T-helper 17 cell (primary cell): ENCODE measurements around the gene PCDHA8. TPM values are rescaled to one million over a fixed set of nuclear protein-coding genes. Genes with fewer than 3 reads are reported as not detected.
"Not testable (repeated sequence)": the region's sequence is repeated elsewhere in the genome, so short reads cannot be mapped to it uniquely, and the experiment has no call there.

Source experiments
- ATAC-seq: fragments of 150-1000 bp; cut with Tn5 transposase; 2 replicates; pipeline ENCODE4 v1.10.0; 2021; ENCODE audit warnings: mild to moderate bottlenecking, moderate library complexity
- DNase-seq, 3 donors: peaks; one replicate each; pipeline versions ENCODE4 v3.0.0 to v3.0.0-alpha.2; 2020 to 2021
- H3K9me3 ChIP-seq: one replicate; pipeline ENCODE4 v1.7.0; 2013; ENCODE audit warnings: low read length, mild to moderate bottlenecking; ENCODE audit not compliant: control insufficient read depth, poor library complexity, severe bottlenecking
- H3K27ac Mint-ChIP-seq: one replicate; pipeline ENCODE4 v1.8.0; 2022; ENCODE audit warnings: mild to moderate bottlenecking, moderate library complexity, mixed read lengths
- H3K27me3 Mint-ChIP-seq: one replicate; pipeline ENCODE4 v1.8.0; 2022; ENCODE audit warnings: mixed read lengths
- H3K36me3 Mint-ChIP-seq: one replicate; pipeline ENCODE4 v1.8.0; 2022; ENCODE audit warnings: low read depth, mixed read lengths
- H3K4me1 Mint-ChIP-seq: one replicate; pipeline ENCODE4 v1.8.0; 2022; ENCODE audit warnings: mild to moderate bottlenecking, mixed read lengths
- H3K4me3 Mint-ChIP-seq: one replicate; pipeline ENCODE4 v1.8.0; 2022; ENCODE audit warnings: mild to moderate bottlenecking, moderate library complexity, mixed read lengths
- total RNA-seq, 4 donors: library from RNA in 2 of 4; stranded (reverse) in 2 of 4; gene quantifications; one replicate each; pipeline ENCODE4 v1.2.3 and lab custom pipeline; 2022 to 2026

The PCDHA8 gene, protein sequence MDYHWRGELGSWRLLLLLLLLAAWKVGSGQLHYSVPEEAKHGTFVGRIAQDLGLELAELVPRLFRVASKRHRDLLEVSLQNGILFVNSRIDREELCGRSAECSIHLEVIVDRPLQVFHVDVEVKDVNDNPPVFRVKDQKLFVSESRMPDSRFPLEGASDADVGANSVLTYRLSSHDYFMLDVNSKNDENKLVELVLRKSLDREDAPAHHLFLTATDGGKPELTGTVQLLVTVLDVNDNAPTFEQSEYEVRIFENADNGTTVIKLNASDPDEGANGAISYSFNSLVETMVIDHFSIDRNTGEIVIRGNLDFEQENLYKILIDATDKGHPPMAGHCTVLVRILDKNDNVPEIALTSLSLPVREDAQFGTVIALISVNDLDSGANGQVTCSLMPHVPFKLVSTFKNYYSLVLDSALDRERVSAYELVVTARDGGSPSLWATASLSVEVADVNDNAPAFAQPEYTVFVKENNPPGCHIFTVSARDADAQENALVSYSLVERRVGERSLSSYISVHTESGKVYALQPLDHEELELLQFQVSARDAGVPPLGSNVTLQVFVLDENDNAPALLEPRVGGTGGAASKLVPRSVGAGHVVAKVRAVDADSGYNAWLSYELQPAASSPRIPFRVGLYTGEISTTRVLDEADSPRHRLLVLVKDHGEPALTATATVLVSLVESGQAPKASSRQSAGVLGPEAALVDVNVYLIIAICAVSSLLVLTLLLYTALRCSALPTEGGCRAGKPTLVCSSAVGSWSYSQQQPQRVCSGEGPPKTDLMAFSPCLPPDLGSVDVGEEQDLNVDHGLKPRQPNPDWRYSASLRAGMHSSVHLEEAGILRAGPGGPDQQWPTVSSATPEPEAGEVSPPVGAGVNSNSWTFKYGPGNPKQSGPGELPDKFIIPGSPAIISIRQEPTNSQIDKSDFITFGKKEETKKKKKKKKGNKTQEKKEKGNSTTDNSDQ
- total RNA-seq (not detected), total RNA-seq (lab: John Stamatoyannopoulos, UW) (0 reads per million in 2 donors)

DNA sequence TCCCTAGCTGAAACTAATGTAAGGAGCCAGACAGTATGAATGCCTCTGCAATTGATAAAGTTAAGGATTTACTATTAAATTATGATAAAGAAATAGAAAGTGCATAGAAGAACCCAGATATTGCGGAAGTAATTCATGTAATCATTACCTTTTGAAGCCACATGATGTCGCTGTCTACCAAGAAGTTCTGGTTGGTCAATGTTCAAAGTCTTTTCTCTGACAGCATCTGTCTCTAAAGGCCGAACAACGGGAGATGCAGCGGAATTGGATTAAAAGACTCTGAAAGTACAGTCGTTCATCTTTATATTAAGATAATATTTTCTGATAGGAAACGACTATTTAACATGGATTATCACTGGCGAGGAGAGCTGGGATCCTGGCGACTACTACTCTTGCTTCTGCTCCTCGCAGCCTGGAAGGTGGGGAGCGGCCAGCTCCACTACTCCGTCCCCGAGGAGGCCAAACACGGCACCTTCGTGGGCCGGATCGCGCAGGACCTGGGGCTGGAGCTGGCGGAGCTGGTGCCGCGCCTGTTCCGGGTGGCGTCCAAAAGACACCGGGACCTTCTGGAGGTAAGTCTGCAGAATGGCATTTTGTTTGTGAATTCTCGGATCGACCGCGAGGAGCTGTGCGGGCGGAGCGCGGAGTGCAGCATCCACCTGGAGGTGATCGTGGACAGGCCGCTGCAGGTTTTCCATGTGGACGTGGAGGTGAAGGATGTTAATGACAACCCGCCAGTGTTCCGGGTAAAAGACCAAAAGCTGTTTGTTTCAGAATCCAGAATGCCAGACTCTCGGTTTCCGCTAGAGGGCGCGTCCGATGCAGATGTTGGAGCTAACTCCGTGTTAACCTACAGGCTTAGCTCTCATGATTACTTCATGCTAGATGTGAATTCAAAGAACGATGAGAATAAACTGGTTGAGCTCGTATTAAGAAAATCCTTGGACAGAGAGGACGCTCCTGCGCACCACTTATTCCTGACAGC lies at the start of gene PCDHA8:
Gene PCDHA8 (plus strand): TSS at position 210 of the 985 bp plus-strand sequence. CDS start 135 bp downstream, at position 345.
- H3K9me3 ChIP-seq, result no peaks in the 10 kb centered on the region
- H3K27ac Mint-ChIP-seq, result no peak within 1 kb of the TSS
- H3K27me3 Mint-ChIP-seq, result no peaks in the 10 kb centered on the region
- H3K36me3 Mint-ChIP-seq, result no peaks in the 10 kb centered on the region
- DNase-seq, result no peak
- ATAC-seq, result no peak
- no peak within 1 kb of the TSS for H3K4me3 Mint-ChIP-seq
- H3K4me1 Mint-ChIP-seq, result no peaks in the 10 kb centered on the region

DNA sequence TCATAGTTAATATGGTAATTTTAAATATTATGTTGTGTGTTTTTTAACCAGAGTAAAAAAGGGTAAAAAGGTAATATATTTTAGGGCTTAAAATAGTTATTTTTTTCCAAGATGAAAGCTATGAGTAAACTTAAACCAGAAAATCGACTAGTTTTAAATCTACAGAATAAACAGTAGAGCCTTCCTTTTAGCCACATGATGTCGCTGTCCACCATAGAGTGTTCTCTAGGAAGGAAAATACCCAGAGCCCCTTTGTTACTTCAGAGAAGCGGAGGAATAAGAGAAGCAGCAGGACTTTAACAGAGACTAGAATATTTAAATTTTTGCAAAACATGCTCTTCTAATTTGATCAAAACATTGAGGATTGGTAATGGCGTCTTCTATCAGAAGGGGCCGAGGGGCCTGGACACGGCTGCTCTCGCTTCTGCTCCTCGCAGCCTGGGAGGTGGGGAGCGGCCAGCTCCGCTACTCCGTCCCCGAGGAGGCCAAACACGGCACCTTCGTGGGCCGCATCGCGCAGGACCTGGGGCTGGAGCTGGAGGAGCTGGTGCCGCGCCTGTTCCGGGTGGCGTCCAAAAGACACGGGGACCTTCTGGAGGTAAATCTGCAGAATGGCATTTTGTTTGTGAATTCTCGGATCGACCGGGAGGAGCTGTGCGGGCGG lies 46.3 kb upstream of the PCDHA8 start, which contains the start of gene PCDHA2:
Gene PCDHA2 (plus strand): TSS at position 258 of the 664 bp plus-strand sequence.
- DNase-seq (no peak), ATAC-seq (no peak)
- H3K4me1 Mint-ChIP-seq, result no peaks in the 10 kb centered on the region

DNA sequence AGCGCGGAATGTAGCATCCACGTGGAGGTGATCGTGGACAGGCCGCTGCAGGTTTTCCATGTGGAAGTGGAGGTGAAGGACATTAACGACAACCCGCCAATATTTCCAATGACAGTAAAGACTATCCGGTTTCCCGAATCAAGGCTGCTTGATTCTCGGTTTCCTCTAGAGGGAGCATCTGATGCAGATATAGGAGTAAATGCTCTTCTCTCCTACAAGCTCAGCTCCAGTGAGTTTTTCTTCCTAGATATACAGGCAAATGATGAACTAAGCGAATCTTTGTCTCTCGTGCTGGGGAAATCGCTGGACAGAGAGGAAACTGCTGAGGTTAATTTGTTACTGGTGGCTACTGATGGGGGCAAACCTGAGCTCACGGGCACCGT lies 45.7 kb upstream of the PCDHA8 start:
- no peak overlapping the region for H3K27ac Mint-ChIP-seq
- H3K36me3 Mint-ChIP-seq, result no peaks in the 10 kb centered on the region
- no peaks in the 10 kb centered on the region for H3K4me1 Mint-ChIP-seq
- ATAC-seq, result no peak
- peaks cover 11% of the 10 kb centered on the region for H3K27me3 Mint-ChIP-seq
- H3K9me3 ChIP-seq, result peaks cover 2% of the 10 kb centered on the region
- no peak for DNase-seq
- H3K4me3 Mint-ChIP-seq, result no peak overlapping the region

More for the DNA sequence above, 46.3 kb upstream of the PCDHA8 start, which contains the start of gene PCDHA2:
- H3K4me3 Mint-ChIP-seq, result no peak within 1 kb of the TSS
- no peaks in the 10 kb centered on the region for H3K36me3 Mint-ChIP-seq
- H3K27me3 Mint-ChIP-seq, result peaks cover 13% of the 10 kb centered on the region
- peaks cover 2% of the 10 kb centered on the region for H3K9me3 ChIP-seq
- no peak within 1 kb of the TSS for H3K27ac Mint-ChIP-seq

DNA sequence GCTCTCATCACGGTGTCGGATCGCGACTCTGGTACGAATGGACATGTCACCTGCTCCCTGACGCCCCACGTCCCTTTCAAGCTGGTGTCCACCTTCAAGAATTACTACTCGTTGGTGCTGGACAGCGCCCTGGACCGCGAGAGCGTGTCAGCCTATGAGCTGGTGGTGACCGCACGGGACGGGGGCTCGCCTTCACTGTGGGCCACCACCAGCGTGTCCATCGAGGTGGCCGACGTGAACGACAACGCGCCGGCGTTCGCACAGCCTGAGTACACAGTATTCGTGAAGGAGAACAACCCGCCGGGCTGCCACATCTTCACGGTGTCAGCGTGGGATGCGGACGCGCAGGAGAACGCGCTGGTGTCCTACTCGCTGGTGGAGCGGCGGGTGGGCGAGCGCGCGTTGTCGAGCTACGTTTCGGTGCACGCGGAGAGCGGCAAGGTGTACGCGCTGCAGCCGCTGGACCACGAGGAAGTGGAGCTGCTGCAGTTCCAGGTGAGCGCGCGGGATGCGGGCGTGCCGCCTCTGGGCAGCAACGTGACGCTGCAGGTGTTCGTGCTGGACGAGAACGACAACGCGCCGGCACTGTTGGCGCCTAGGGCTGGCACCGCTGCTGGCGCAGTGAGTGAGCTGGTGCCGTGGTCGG lies 44.8 kb upstream of the PCDHA8 start:
- Mint-ChIP-seq H3K27ac (peak overlapping the region; percentile 42), H3K27me3 (peaks cover 11% of the 10 kb centered on the region)
- not testable (repeated sequence) for H3K4me1 Mint-ChIP-seq, H3K4me3 Mint-ChIP-seq, H3K36me3 Mint-ChIP-seq, DNase-seq, H3K9me3 ChIP-seq, ATAC-seq

DNA sequence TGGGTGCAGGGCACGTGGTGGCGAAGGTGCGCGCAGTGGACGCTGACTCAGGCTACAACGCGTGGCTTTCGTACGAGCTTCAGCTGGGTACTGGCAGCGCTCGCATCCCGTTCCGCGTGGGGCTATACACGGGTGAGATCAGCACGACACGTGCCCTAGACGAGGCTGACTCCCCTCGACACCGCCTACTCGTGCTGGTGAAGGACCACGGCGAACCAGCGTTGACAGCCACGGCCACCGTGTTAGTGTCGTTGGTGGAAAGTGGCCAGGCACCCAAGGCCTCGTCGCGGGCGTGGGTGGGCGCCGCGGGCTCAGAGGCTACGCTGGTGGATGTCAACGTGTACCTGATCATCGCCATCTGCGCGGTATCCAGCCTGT lies 44.3 kb upstream of the PCDHA8 start:
- H3K9me3 ChIP-seq, result peaks cover 2% of the 10 kb centered on the region
- ATAC-seq (no peak), DNase-seq (no peak)
- no peaks in the 10 kb centered on the region for H3K36me3 Mint-ChIP-seq
- peaks cover 11% of the 10 kb centered on the region for H3K27me3 Mint-ChIP-seq
- H3K27ac Mint-ChIP-seq, result no peak overlapping the region
- H3K4me1 Mint-ChIP-seq, result no peaks in the 10 kb centered on the region
- no peak overlapping the region for H3K4me3 Mint-ChIP-seq

DNA sequence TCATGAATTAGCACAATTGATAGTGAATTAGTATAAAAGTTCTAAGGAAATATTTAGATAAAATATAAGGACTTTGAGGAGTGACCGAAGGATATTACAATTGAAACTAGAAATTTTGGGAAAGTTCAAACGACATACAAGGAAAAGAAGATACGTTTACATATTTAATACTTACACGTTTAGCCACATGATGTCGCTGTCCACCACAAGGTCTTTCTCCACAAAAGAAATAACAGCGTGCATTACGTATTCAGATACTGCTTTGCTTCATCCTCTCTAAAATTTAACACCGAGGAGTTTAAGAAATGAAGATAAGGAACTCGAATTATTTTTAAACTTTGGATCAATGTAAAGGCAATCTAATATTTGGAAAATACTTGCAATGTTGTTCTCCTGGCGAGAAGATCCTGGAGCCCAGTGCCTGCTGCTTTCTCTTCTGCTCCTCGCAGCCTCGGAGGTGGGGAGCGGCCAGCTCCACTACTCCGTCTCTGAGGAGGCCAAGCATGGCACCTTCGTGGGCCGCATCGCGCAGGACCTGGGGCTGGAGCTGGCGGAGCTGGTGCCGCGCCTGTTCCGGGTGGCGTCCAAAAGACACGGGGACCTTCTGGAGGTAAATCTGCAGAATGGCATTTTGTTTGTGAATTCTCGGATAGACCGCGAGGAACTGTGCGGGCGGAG lies 40.0 kb upstream of the PCDHA8 start, which contains the start of gene PCDHA3:
Gene PCDHA3 (plus strand): TSS at position 242 of the 678 bp plus-strand sequence.
- no peak for ATAC-seq

DNA sequence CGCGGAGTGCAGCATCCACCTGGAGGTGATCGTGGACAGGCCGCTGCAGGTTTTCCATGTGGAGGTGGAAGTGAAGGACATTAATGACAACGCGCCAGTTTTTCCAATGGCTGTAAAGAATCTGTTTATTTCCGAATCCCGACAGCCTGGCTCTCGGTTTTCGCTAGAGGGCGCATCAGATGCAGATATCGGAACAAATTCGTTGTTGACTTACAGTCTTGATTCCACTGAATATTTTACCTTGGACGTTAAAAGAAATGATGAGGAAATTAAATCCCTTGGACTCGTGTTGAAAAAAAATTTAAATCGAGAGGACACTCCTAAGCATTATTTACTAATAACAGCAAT lies 39.5 kb upstream of the PCDHA8 start:
- peaks cover 12% of the 10 kb centered on the region for H3K27me3 Mint-ChIP-seq
- H3K4me1 Mint-ChIP-seq, result no peaks in the 10 kb centered on the region
- no peak overlapping the region for H3K27ac Mint-ChIP-seq
- no peak overlapping the region for H3K4me3 Mint-ChIP-seq
- H3K9me3 ChIP-seq, result peaks cover 4% of the 10 kb centered on the region
- no peak for DNase-seq
- no peak for ATAC-seq
- H3K36me3 Mint-ChIP-seq, result no peaks in the 10 kb centered on the region

More for the DNA sequence above, 40.0 kb upstream of the PCDHA8 start, which contains the start of gene PCDHA3:
- peaks cover 4% of the 10 kb centered on the region for H3K9me3 ChIP-seq
- H3K36me3 Mint-ChIP-seq, result no peaks in the 10 kb centered on the region
- H3K4me3 Mint-ChIP-seq, result no peak within 1 kb of the TSS
- no peak for DNase-seq
- H3K27me3 Mint-ChIP-seq, result peaks cover 9% of the 10 kb centered on the region
- H3K27ac Mint-ChIP-seq, result no peak within 1 kb of the TSS
- no peaks in the 10 kb centered on the region for H3K4me1 Mint-ChIP-seq

DNA sequence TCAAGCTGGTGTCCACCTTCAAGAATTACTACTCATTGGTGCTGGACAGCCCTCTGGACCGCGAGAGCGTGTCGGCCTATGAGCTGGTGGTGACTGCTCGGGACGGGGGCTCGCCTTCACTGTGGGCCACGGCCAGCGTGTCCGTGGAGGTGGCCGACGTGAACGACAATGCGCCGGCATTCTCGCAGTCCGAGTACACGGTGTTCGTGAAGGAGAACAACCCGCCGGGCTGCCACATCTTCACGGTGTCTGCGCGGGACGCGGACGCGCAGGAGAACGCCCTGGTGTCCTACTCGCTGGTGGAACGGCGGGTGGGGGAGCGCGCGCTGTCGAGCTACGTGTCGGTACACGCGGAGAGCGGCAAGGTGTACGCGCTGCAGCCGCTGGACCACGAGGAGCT lies 38.6 kb upstream of the PCDHA8 start:
- not testable (repeated sequence) for H3K4me3 Mint-ChIP-seq, H3K4me1 Mint-ChIP-seq, H3K36me3 Mint-ChIP-seq, DNase-seq, H3K9me3 ChIP-seq, H3K27ac Mint-ChIP-seq, ATAC-seq
- H3K27me3 Mint-ChIP-seq, result peaks cover 12% of the 10 kb centered on the region

DNA sequence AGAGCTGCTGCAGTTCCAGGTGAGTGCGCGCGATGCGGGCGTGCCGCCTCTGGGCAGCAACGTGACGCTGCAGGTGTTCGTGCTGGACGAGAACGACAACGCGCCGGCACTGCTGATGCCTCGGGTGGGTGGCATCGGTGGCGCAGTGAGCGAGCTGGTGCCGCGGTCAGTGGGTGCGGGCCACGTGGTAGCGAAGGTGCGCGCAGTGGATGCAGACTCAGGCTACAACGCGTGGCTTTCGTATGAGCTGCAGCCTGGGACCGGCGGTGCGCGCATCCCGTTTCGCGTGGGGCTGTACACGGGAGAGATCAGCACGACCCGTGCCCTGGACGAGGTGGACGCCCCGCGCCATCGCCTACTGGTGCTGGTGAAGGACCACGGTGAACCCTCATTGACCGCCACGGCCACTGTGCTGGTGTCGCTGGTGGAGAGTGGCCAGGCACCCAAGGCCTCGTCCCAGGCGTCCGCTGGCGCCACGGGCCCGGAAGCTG lies 38.2 kb upstream of the PCDHA8 start:
- Mint-ChIP-seq H3K4me1 (no peaks in the 10 kb centered on the region), H3K27ac (no peak overlapping the region), H3K4me3 (no peak overlapping the region), H3K27me3 (peaks cover 12% of the 10 kb centered on the region), H3K36me3 (no peaks in the 10 kb centered on the region)
- H3K9me3 ChIP-seq, result peaks cover 4% of the 10 kb centered on the region
- no peak for DNase-seq
- ATAC-seq, result no peak

DNA sequence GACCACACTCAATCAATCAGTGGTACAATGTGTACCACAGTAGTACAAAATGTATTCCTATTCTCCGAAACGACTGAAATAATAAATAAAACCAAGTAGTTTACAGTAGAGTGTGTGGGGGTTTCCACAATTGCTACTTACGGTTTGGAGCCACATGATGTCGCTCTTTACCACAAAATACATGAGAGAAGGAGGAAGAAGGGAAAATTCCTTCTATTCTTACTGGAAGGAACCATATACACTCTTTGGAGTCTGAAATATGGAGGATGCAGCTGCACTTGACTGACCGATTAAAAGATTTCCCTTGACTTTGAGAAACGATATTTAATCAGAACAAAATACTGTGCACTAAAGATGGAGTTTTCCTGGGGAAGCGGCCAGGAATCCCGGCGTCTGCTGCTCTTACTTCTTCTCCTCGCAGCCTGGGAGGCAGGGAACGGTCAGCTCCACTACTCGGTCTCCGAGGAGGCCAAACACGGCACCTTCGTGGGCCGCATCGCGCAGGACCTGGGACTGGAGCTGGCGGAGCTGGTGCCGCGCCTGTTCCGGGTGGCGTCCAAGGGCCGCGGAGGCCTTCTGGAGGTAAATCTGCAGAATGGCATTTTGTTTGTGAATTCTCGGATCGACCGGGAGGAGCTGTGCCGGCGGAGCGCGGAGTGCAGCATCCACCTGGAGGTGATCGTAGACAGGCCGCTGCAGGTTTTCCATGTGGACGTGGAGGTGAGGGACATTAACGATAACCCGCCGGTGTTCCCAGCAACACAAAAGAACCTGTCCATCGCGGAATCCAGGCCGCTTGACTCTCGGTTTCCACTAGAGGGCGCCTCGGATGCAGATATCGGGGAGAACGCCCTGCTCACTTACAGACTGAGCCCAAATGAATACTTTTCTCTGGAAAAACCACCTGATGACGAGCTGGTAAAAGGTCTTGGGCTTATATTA lies 33.9 kb upstream of the PCDHA8 start, which contains the start of gene PCDHA4:
Gene PCDHA4 (plus strand): TSS at position 235 of the 942 bp plus-strand sequence.
- Mint-ChIP-seq H3K36me3 (no peaks in the 10 kb centered on the region), H3K27ac (no peak within 1 kb of the TSS), H3K4me3 (no peak within 1 kb of the TSS), H3K4me1 (no peaks in the 10 kb centered on the region), H3K27me3 (peaks cover 12% of the 10 kb centered on the region)
- ATAC-seq, result no peak
- no peak for DNase-seq
- H3K9me3 ChIP-seq, result peaks cover 4% of the 10 kb centered on the region
